K562 (cell line): ENCODE data around the gene ADAMTS20. TPM values are rescaled to one million over a fixed set of nuclear protein-coding genes. Genes with fewer than 3 reads are reported as not detected.

Source experiments
- ATAC-seq: fragments of 200-7000 bp; cut with Tn5 transposase; 3 replicates; pipeline ENCODE4 v1.9.1; 2020; ENCODE audit warnings: moderate library complexity
- BruUV-seq: library from RNA; stranded (reverse); fragments of 400-500 nt; replicated peaks from 2 replicates; lab custom pipeline; 2021; lab: Mats Ljungman, UMichigan
- CTCF ChIA-PET: fragments of 300-600 bp; formaldehyde crosslinking; extraction: SDS; loops from one replicate; lab custom pipeline; 2021; ENCODE audit warnings: low intra/inter-chr PET ratio; lab: Yijun Ruan, JAX
- POLR2A ChIA-PET: fragments of 300-600, 350-650 bp; sonication (Branson Sonifier 250); formaldehyde crosslinking; extraction: SDS; loops from one replicate; lab custom pipeline; 2021; ENCODE audit warnings: antibody characterized with exemption, inconsistent platforms; lab: Yijun Ruan, JAX
- DNase-seq, 4 experiments: peaks; one replicate each; pipeline versions ENCODE4 v3.0.0 to v3.0.0-alpha.2; 2011 to 2018; ENCODE audit warnings: low spot score in 3 of 4, mixed read lengths in 3 of 4; ENCODE audit errors: extremely low read depth in 1 of 4
- FAIRE-seq: peaks from 2 replicates; lab custom pipeline; 2011; peaks lifted over from hg19 to GRCh38; lab: Jason Lieb, UNC
- H2AFZ ChIP-seq: 2 replicates; pipeline ENCODE4 v1.6.0; 2011; ENCODE audit warnings: low read depth, low read length, control low read depth, inconsistent platforms
- H3K27ac ChIP-seq: fragments of 200-600 bp; 3 replicates; pipeline ENCODE4 v1.8.0; 2011; ENCODE audit warnings: low read depth, mild to moderate bottlenecking, control low read depth, inconsistent platforms, low read length, moderate library complexity, mixed read lengths; ENCODE audit errors: extremely low read depth
- H3K27me3 ChIP-seq, 2 experiments: fragments of 300-600 bp in 1 of 2; 2 replicates in 1 of 2; 3 replicates in 1 of 2; pipeline versions ENCODE4 v1.6.0 to v1.8.0; 2011; ENCODE audit warnings: inconsistent platforms in 2 of 2, low read length in 2 of 2, mild to moderate bottlenecking in 1 of 2, mixed read lengths in 1 of 2, moderate library complexity in 1 of 2; ENCODE audit not compliant: control insufficient read depth in 2 of 2, insufficient read depth in 2 of 2
- H3K36me3 ChIP-seq: fragments of 300-600 bp; 3 replicates; pipeline ENCODE4 v1.8.0; 2011; ENCODE audit warnings: mild to moderate bottlenecking, low read length, inconsistent platforms; ENCODE audit not compliant: control insufficient read depth, insufficient read depth
- H3K4me1 ChIP-seq, 2 experiments: fragments of 200-600 bp in 1 of 2; replicated peaks in 1 of 2; 2 replicates in 1 of 2; 3 replicates in 1 of 2; pipeline versions ENCODE4 v1.5.1 to v1.8.0; 2011; ENCODE audit warnings: inconsistent platforms in 2 of 2, low read length in 2 of 2, mild to moderate bottlenecking in 1 of 2, mixed read lengths in 1 of 2, moderate library complexity in 1 of 2; ENCODE audit not compliant: control insufficient read depth in 2 of 2, insufficient read depth in 2 of 2
- H3K4me2 ChIP-seq: 2 replicates; pipeline ENCODE4 v1.6.1; 2011; ENCODE audit warnings: low read length, control low read depth, inconsistent platforms, mixed read lengths; ENCODE audit not compliant: insufficient read depth
- H3K4me3 ChIP-seq: fragments of 200-600 bp; sonication (generic), shearing (Covaris generic); 2 replicates; pipeline ENCODE4 v1.5.1; 2016; ENCODE audit warnings: control low read depth, inconsistent platforms
- H3K79me2 ChIP-seq: fragments of 200-600 bp; 3 replicates; pipeline ENCODE4 v1.8.0; 2011; ENCODE audit warnings: low read length, inconsistent platforms; ENCODE audit not compliant: control insufficient read depth, insufficient read depth
- H3K9ac ChIP-seq, 2 experiments: 2 replicates each; pipeline versions ENCODE4 v1.6.0 to v1.6.1; 2011; ENCODE audit warnings: low read depth in 2 of 2, low read length in 2 of 2, control low read depth in 1 of 2, inconsistent platforms in 1 of 2, mild to moderate bottlenecking in 1 of 2, mixed read lengths in 1 of 2; ENCODE audit not compliant: insufficient read depth in 1 of 2
- H3K9me1 ChIP-seq: one replicate; pipeline ENCODE4 v1.6.0; 2011; ENCODE audit warnings: inconsistent platforms, mild to moderate bottlenecking, low read length, moderate library complexity; ENCODE audit not compliant: control insufficient read depth, insufficient read depth
- H3K9me3 ChIP-seq: replicated peaks from 2 replicates; pipeline ENCODE4 v1.5.1; 2011; ENCODE audit warnings: low read depth, low read length, inconsistent platforms; ENCODE audit not compliant: control insufficient read depth, insufficient read depth
- H4K20me1 ChIP-seq: replicated peaks from 2 replicates; pipeline ENCODE4 v1.6.1; 2011; ENCODE audit warnings: low read length, inconsistent platforms, mixed read lengths; ENCODE audit not compliant: control insufficient read depth, insufficient read depth
- NCOR1 ChIP-seq: fragments of 450-650 bp; IDR thresholded peaks from 2 replicates; pipeline ENCODE4 v1.6.1; 2016; ENCODE audit warnings: mild to moderate bottlenecking, moderate library complexity
- RAD21 ChIP-seq, 2 experiments: fragments of 250-450 bp in 1 of 2; fragments of 450-650 bp in 1 of 2; sonication (Bioruptor Pico) in 1 of 2; formaldehyde crosslinking in 1 of 2; IDR thresholded peaks in 1 of 2; conservative IDR thresholded peaks in 1 of 2; 2 replicates each; pipeline versions ENCODE4 v1.4.0 to v1.8.0; 2020 to 2022; ENCODE audit warnings: mild to moderate bottlenecking in 2 of 2, moderate library complexity in 1 of 2
- WGBS: fragments of 100-300 bp; shearing (Covaris generic); methylation state at CpG from one replicate; pipeline ENCODE4 v1.1.6; 2016; ENCODE audit warnings: low coverage, mixed read lengths; ENCODE audit not compliant: insufficient coverage; ENCODE audit errors: missing lambda C conversion rate; 5-methylcytosine and 5-hydroxymethylcytosine counted together
- in situ Hi-C: fragments of 300-500 bp; cut with MboI; formaldehyde crosslinking; loops from 4 replicates; pipeline ENCODE4 v1.15.0; 2018; ENCODE audit warnings: inconsistent platforms, mixed read lengths
- intact Hi-C: fragments of 100-400 bp; cut with micrococcal nuclease; formaldehyde crosslinking; loops from 2 replicates; pipeline ENCODE4 v1.14.2; 2022
- polyA plus RNA-seq, 8 experiments: library from polyadenylated mRNA; depleted of rRNA in 4 of 8; stranded (reverse) in 5 of 8; unstranded in 3 of 8; fragments of >200 nt; fragmentation: Nextera tagmentation in 2 of 8; fragmentation: Illumina TruSeq in 1 of 8; extraction: Ambion mirVana in 2 of 8; extraction: Trizol in 1 of 8; gene quantifications; 2 replicates each; pipeline versions ENCODE4 v1.2.1 to v1.2.3, GENCODE V29; 2011 to 2014; ENCODE audit warnings: inconsistent platforms in 1 of 8, missing spikeins in 1 of 8
- total RNA-seq, 7 experiments: library from RNA; depleted of rRNA in 6 of 7; stranded (reverse); fragments of >200 nt in 6 of 7; fragmentation: Illumina TruSeq in 2 of 7; extraction: Trizol in 2 of 7; gene quantifications; 2 replicates each; pipeline versions ENCODE4 v1.2.1 to v1.2.3, GENCODE V29; 2011 to 2021; ENCODE audit warnings: low replicate concordance in 1 of 7
- TF ChIP-seq, protein P1 (sequence below), 3 experiments: IDR thresholded peaks in 2 of 3; conservative IDR thresholded peaks in 1 of 3; 2 replicates each; pipeline ENCODE4 v1.5.1; 2011 to 2012; ENCODE audit warnings: low read length in 3 of 3, mild to moderate bottlenecking in 3 of 3, control low read depth in 2 of 3, improper control_type of control experiment in 1 of 3, inconsistent platforms in 1 of 3, low read depth in 1 of 3, mixed read lengths in 1 of 3, moderate library complexity in 1 of 3; ENCODE audit not compliant: insufficient read depth in 2 of 3

The ADAMTS20 gene
- total and polyA plus RNA-seq, 9 of the 15 experiments (the other 6 are each of a cell fraction or from before 2014, with no cell fraction given) = 0.01 to 0.84 (median 0.07) TPM; not detected in 2

DNA sequence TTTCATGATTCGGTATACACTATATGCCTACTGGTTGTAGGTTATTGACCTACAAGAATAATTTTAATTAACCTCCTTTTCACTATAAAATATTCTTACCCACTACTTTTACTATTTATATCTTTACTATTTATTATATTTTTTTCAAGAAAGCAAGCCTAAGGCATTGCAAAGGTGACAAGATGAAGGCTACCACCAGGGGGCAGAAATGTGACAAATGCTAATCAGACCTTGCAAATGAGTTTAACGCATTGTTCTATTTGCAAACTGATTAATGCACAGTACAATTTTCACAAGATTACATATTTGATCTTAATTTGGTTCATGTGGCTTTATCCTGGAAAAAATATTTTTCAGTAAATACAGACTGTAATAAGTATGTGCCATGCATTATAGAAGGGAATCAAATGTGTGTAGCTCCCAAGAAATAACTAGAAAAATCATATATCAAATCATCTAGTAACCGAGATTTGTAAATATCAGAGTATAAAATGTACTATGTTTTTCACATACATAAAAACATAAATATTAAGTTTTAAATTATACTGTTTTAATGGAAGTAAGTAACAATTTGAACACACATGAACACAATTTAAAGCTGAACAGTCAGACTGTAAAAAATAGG lies 107.0 kb downstream of the ADAMTS20 start:
- FAIRE-seq (peak; percentile 48), DNase-seq (peak; percentile 4 to 63 (median 26)), ATAC-seq (0 out of 3 replicates have a peak, but pooled peaks have one; percentile 56)
- TF ChIP-seq, protein P1, sequence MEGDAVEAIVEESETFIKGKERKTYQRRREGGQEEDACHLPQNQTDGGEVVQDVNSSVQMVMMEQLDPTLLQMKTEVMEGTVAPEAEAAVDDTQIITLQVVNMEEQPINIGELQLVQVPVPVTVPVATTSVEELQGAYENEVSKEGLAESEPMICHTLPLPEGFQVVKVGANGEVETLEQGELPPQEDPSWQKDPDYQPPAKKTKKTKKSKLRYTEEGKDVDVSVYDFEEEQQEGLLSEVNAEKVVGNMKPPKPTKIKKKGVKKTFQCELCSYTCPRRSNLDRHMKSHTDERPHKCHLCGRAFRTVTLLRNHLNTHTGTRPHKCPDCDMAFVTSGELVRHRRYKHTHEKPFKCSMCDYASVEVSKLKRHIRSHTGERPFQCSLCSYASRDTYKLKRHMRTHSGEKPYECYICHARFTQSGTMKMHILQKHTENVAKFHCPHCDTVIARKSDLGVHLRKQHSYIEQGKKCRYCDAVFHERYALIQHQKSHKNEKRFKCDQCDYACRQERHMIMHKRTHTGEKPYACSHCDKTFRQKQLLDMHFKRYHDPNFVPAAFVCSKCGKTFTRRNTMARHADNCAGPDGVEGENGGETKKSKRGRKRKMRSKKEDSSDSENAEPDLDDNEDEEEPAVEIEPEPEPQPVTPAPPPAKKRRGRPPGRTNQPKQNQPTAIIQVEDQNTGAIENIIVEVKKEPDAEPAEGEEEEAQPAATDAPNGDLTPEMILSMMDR (IDR thresholded peaks at IDR 0.05 in 2 of 3, conservative IDR thresholded peaks at IDR 0.05 in 1 of 3; ENCODE audit: insufficient read depth in 2 of 3, low read depth in 1 of 3, low read length in 3 of 3) = peak; percentile 30 to 54 (median 46); a peak in 5 of 6 replicates
- no peak for TF ChIP-seq NCOR1
- peak; percentile 55 to 56 for TF ChIP-seq RAD21 (CRISPR knock-in tag; conservative IDR thresholded peaks at IDR 0.05 in 1 of 2, IDR thresholded peaks at IDR 0.05 in 1 of 2)
- no peaks in the 10 kb centered on the region for H3K79me2 ChIP-seq
- ChIA-PET POLR2A (no interaction called here), CTCF (no interaction called here)
- H4K20me1 ChIP-seq = no peaks in the 10 kb centered on the region
- H3K4me1 ChIP-seq = no peaks in the 10 kb centered on the region
- H3K27ac ChIP-seq = no peak overlapping the region
- no peaks in the 10 kb centered on the region for H3K27me3 ChIP-seq
- no peak overlapping the region for H3K9ac ChIP-seq
- H3K36me3 ChIP-seq = no peaks in the 10 kb centered on the region
- no peaks in the 10 kb centered on the region for H3K9me1 ChIP-seq
- H3K9me3 ChIP-seq = no peaks in the 10 kb centered on the region
- H3K4me2 ChIP-seq = no peak overlapping the region
- no TSS peak for BruUV-seq
- intact Hi-C loops = loop anchor here (5.0 to 10.0 kb wide), 2 partner anchors 290 to 437 kb away; no protein-coding TSS in a partner anchor
- WGBS = 9% methylated on average over 3 of the region's 3 CpGs
- H2AFZ ChIP-seq = no peak overlapping the region
- in situ Hi-C loops = no loop called here
- no peak overlapping the region for H3K4me3 ChIP-seq
